Vagina (tissue), 2 donors: ENCODE results near the gene POMT2.

ENCODE experiments used
- CTCF ChIP-seq, 3 experiments: fragments of 450-650 bp in 2 of 3; fragments of 200-600 bp in 1 of 3; sonication (generic) in 1 of 3; IDR thresholded peaks; one replicate each; pipeline ENCODE4 v1.5.1; 2017 to 2019; ENCODE audit warnings: antibody characterized with exemption in 3 of 3, mild to moderate bottlenecking in 2 of 3, moderate library complexity in 2 of 3
- POLR2A ChIP-seq, 2 donors: fragments of 450-650 bp; IDR thresholded peaks; one replicate each; pipeline ENCODE4 v1.6.1; 2017; ENCODE audit warnings: antibody characterized with exemption in 2 of 2, mild to moderate bottlenecking in 2 of 2, moderate library complexity in 2 of 2
- POLR2AphosphoS5 ChIP-seq, 2 donors: sonication (generic); formaldehyde crosslinking; IDR thresholded peaks; one replicate each; pipeline ENCODE4 v1.9.0; 2017; ENCODE audit warnings: antibody characterized with exemption in 2 of 2, mild to moderate bottlenecking in 2 of 2, low read depth in 1 of 2; ENCODE audit not compliant: insufficient read depth in 1 of 2

- no peak for TF ChIP-seq POLR2A (IDR thresholded peaks at IDR 0.05)
- TF ChIP-seq CTCF (IDR thresholded peaks at IDR 0.05) = no peak
- no peak for TF ChIP-seq POLR2AphosphoS5 (IDR thresholded peaks at IDR 0.05; ENCODE audit: insufficient read depth in 1 of 2, low read depth in 1 of 2)
Measured at GRCh38 chr14:77314539-77315457, 5.9 kb downstream of the POMT2 start.
